Neural cell (in vitro differentiated cells): ENCODE results near the gene DYNC2LI1.

Source experiments
- EP300 ChIP-seq: fragments of 450-650 bp; conservative IDR thresholded peaks from 2 replicates; pipeline ENCODE4 v1.6.1; 2014; ENCODE audit warnings: antibody characterized with exemption, mild to moderate bottlenecking, moderate library complexity; ENCODE audit not compliant: poor library complexity, severe bottlenecking
- POLR2AphosphoS5 ChIP-seq: IDR thresholded peaks from 2 replicates; pipeline ENCODE4 v1.6.1; 2012
- RAD21 ChIP-seq: fragments of 450-650 bp; conservative IDR thresholded peaks from 2 replicates; pipeline ENCODE4 v1.6.1; 2014; ENCODE audit warnings: antibody characterized with exemption, mild to moderate bottlenecking, moderate library complexity
- SMC3 ChIP-seq: fragments of 450-650 bp; conservative IDR thresholded peaks from 2 replicates; pipeline ENCODE4 v1.6.1; 2014; ENCODE audit warnings: antibody characterized with exemption, mild to moderate bottlenecking, moderate library complexity; ENCODE audit not compliant: poor library complexity
- TAF1 ChIP-seq: IDR thresholded peaks from 2 replicates; pipeline ENCODE4 v1.6.1; 2012; ENCODE audit warnings: low read depth
- TF ChIP-seq, protein P1 (sequence below): fragments of 450-650 bp; IDR thresholded peaks from 2 replicates; pipeline ENCODE4 v1.5.1; 2014; ENCODE audit warnings: antibody characterized with exemption, mild to moderate bottlenecking, moderate library complexity; ENCODE audit not compliant: poor library complexity, severe bottlenecking

DNA sequence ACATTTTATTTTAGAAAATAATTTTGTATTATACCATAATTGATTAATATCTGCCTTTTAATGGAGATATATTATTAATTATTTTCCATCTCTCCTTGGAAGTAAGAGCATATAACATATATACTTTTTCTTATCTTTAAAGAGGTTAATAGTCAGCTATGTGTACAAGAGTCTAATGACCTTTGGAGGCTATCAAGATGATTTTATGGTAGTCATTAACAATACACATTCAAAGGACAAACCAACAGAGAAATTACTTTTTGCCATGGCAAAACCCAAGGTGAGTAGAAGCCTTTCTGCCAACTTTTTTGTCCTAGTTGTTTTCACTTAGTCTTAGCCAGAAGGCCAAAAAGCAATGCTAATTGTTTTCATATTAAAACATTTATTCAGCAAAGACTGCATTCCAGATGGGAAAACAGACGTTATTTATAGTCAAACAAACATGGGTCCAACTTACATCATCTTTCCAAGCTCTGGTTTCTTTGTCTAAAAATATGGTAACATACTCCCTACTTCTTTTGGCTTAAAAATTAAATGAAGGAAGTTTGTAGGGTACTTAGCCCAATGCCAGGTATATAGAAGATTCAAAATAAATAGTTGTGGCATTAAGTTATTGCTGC, 9.6 kb upstream of the DYNC2LI1 start:
- TF ChIP-seq, protein P1, sequence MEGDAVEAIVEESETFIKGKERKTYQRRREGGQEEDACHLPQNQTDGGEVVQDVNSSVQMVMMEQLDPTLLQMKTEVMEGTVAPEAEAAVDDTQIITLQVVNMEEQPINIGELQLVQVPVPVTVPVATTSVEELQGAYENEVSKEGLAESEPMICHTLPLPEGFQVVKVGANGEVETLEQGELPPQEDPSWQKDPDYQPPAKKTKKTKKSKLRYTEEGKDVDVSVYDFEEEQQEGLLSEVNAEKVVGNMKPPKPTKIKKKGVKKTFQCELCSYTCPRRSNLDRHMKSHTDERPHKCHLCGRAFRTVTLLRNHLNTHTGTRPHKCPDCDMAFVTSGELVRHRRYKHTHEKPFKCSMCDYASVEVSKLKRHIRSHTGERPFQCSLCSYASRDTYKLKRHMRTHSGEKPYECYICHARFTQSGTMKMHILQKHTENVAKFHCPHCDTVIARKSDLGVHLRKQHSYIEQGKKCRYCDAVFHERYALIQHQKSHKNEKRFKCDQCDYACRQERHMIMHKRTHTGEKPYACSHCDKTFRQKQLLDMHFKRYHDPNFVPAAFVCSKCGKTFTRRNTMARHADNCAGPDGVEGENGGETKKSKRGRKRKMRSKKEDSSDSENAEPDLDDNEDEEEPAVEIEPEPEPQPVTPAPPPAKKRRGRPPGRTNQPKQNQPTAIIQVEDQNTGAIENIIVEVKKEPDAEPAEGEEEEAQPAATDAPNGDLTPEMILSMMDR: no peak
- TF ChIP-seq RAD21 (no peak), SMC3 (no peak), EP300 (no peak), TAF1 (no peak), POLR2AphosphoS5 (no peak)
